Aortic smooth muscle cell (primary cell): ENCODE measurements around the gene TRIB2. TPM values are rescaled to one million over a fixed set of nuclear protein-coding genes. Genes with fewer than 3 reads are reported as not detected.

Experiments
- total RNA-seq: library from RNA; depleted of rRNA; stranded (reverse); fragments of >200 nt; gene quantifications from 2 replicates; pipeline ENCODE4 v1.2.3, GENCODE V29; 2014

TRIB2 gene
- total RNA-seq, result 49.0 and 62.0 TPM in 2 replicates

DNA sequence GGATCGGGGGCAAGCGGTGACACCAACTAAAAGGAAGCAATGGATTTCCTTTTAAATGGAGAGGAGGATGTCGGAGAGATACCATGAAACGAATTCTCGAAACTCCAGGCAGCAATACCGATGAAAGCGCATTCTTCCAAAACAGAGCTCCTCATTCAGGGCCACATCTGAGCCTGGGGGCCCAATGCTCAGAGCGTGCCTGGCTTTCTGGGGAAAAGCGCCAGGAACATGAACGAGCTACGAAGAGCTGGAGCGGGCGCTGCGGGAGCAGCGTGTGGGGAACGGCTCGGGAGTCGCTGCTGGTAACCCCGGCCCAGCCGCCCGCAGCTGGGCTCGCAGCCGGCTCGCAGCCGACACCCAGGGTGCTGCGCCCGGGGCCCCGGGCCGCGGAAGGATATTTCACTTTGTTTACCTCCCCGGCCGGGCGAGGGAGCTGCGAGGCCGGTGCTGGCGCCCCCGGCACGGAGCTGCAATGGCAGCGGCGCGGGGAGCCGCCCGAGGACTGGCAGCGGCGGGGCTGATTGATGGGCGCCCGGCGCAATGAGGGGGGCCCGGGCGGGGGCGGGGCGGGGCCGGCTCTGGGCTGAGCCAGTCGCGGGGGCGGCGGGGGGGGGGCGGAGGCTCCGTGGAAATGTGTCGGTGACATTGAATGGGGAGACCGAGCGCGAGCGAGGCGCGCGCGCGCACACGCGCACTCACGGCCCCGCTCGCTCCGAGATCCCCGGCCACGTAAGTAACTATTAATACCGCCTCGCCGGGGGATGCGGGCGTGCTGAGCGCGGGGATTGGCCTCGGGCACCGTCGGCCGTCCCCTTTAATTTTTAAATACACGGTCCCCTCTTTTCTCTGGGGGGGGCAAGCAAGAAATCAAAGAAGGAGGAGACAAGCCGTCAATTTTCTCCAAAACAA, at the start of gene TRIB2:
TSS of gene TRIB2 (plus strand) at position 655 of the 909 bp plus-strand sequence. CDS start 1,372 bp downstream, outside the sequence.

